Mammary epithelial cell (primary cell): ENCODE data around the gene IST1.

Source experiments
- EZH2 ChIP-seq: IDR thresholded peaks from 2 replicates; pipeline ENCODE4 v1.6.1; 2012; ENCODE audit warnings: low read length, inconsistent platforms, borderline replicate concordance
- TF ChIP-seq, protein P1 (sequence below), 2 donors: IDR thresholded peaks in 1 of 2; conservative IDR thresholded peaks in 1 of 2; 2 replicates each; pipeline ENCODE4 v1.5.1; 2011 to 2012; ENCODE audit warnings: inconsistent platforms in 2 of 2, low read length in 2 of 2, mild to moderate bottlenecking in 2 of 2, control low read depth in 1 of 2, low read depth in 1 of 2; ENCODE audit not compliant: insufficient read depth in 1 of 2; ENCODE audit errors: extremely low read depth in 1 of 2

DNA sequence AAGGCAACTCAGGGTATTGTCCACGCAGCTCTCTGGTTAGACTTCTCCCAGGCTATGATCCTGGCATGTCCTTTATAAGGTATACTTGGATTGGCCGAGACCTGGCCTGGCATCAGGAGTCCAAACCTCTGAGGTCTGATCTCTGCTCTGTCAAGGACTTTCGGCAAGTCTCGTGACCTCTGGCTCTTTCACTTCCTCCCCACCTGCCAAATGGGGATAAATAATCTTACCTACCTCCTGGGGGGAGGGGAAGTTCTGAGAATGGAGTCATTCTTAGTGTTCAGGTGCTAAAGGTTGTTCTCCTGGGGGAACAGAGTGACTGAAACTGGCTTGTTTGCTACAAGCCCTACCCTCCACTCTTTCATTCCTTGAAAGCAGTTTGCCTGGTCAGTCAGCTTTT is 41.9 kb upstream of the IST1 start:
- TF ChIP-seq, protein P1, sequence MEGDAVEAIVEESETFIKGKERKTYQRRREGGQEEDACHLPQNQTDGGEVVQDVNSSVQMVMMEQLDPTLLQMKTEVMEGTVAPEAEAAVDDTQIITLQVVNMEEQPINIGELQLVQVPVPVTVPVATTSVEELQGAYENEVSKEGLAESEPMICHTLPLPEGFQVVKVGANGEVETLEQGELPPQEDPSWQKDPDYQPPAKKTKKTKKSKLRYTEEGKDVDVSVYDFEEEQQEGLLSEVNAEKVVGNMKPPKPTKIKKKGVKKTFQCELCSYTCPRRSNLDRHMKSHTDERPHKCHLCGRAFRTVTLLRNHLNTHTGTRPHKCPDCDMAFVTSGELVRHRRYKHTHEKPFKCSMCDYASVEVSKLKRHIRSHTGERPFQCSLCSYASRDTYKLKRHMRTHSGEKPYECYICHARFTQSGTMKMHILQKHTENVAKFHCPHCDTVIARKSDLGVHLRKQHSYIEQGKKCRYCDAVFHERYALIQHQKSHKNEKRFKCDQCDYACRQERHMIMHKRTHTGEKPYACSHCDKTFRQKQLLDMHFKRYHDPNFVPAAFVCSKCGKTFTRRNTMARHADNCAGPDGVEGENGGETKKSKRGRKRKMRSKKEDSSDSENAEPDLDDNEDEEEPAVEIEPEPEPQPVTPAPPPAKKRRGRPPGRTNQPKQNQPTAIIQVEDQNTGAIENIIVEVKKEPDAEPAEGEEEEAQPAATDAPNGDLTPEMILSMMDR (conservative IDR thresholded peaks at IDR 0.05 in 1 of 2, IDR thresholded peaks at IDR 0.05 in 1 of 2; ENCODE audit: extremely low read depth in 1 of 2, insufficient read depth in 1 of 2, low read depth in 1 of 2, low read length in 2 of 2) = no peak
- no peak for TF ChIP-seq EZH2
